K562 (cell line): Measurements from ENCODE around the gene JDP2. TPM values are rescaled to one million over a fixed set of nuclear protein-coding genes. Genes with fewer than 3 reads are reported as not detected.

ENCODE experiments used
- ATAC-seq: fragments of 200-7000 bp; cut with Tn5 transposase; 3 replicates; pipeline ENCODE4 v1.9.1; 2020; ENCODE audit warnings: moderate library complexity
- BruUV-seq: library from RNA; stranded (reverse); fragments of 400-500 nt; replicated peaks from 2 replicates; lab custom pipeline; 2021; lab: Mats Ljungman, UMichigan
- CTCF ChIA-PET: fragments of 300-600 bp; formaldehyde crosslinking; extraction: SDS; loops from one replicate; lab custom pipeline; 2021; ENCODE audit warnings: low intra/inter-chr PET ratio; lab: Yijun Ruan, JAX
- POLR2A ChIA-PET: fragments of 300-600, 350-650 bp; sonication (Branson Sonifier 250); formaldehyde crosslinking; extraction: SDS; loops from one replicate; lab custom pipeline; 2021; ENCODE audit warnings: antibody characterized with exemption, inconsistent platforms; lab: Yijun Ruan, JAX
- DNase-seq, 4 experiments: peaks; one replicate each; pipeline versions ENCODE4 v3.0.0 to v3.0.0-alpha.2; 2011 to 2018; ENCODE audit warnings: low spot score in 3 of 4, mixed read lengths in 3 of 4; ENCODE audit errors: extremely low read depth in 1 of 4
- FAIRE-seq: peaks from 2 replicates; lab custom pipeline; 2011; peaks lifted over from hg19 to GRCh38; lab: Jason Lieb, UNC
- H2AFZ ChIP-seq: 2 replicates; pipeline ENCODE4 v1.6.0; 2011; ENCODE audit warnings: low read depth, low read length, control low read depth, inconsistent platforms
- H3K27ac ChIP-seq: fragments of 200-600 bp; 3 replicates; pipeline ENCODE4 v1.8.0; 2011; ENCODE audit warnings: low read depth, mild to moderate bottlenecking, control low read depth, inconsistent platforms, low read length, moderate library complexity, mixed read lengths; ENCODE audit errors: extremely low read depth
- H3K27me3 ChIP-seq, 2 experiments: fragments of 300-600 bp in 1 of 2; 2 replicates in 1 of 2; 3 replicates in 1 of 2; pipeline versions ENCODE4 v1.6.0 to v1.8.0; 2011; ENCODE audit warnings: inconsistent platforms in 2 of 2, low read length in 2 of 2, mild to moderate bottlenecking in 1 of 2, mixed read lengths in 1 of 2, moderate library complexity in 1 of 2; ENCODE audit not compliant: control insufficient read depth in 2 of 2, insufficient read depth in 2 of 2
- H3K36me3 ChIP-seq: fragments of 300-600 bp; 3 replicates; pipeline ENCODE4 v1.8.0; 2011; ENCODE audit warnings: mild to moderate bottlenecking, low read length, inconsistent platforms; ENCODE audit not compliant: control insufficient read depth, insufficient read depth
- H3K4me1 ChIP-seq, 2 experiments: fragments of 200-600 bp in 1 of 2; replicated peaks in 1 of 2; 2 replicates in 1 of 2; 3 replicates in 1 of 2; pipeline versions ENCODE4 v1.5.1 to v1.8.0; 2011; ENCODE audit warnings: inconsistent platforms in 2 of 2, low read length in 2 of 2, mild to moderate bottlenecking in 1 of 2, mixed read lengths in 1 of 2, moderate library complexity in 1 of 2; ENCODE audit not compliant: control insufficient read depth in 2 of 2, insufficient read depth in 2 of 2
- H3K4me2 ChIP-seq: 2 replicates; pipeline ENCODE4 v1.6.1; 2011; ENCODE audit warnings: low read length, control low read depth, inconsistent platforms, mixed read lengths; ENCODE audit not compliant: insufficient read depth
- H3K4me3 ChIP-seq: fragments of 200-600 bp; sonication (generic), shearing (Covaris generic); 2 replicates; pipeline ENCODE4 v1.5.1; 2016; ENCODE audit warnings: control low read depth, inconsistent platforms
- H3K79me2 ChIP-seq: fragments of 200-600 bp; 3 replicates; pipeline ENCODE4 v1.8.0; 2011; ENCODE audit warnings: low read length, inconsistent platforms; ENCODE audit not compliant: control insufficient read depth, insufficient read depth
- H3K9ac ChIP-seq, 2 experiments: 2 replicates each; pipeline versions ENCODE4 v1.6.0 to v1.6.1; 2011; ENCODE audit warnings: low read depth in 2 of 2, low read length in 2 of 2, control low read depth in 1 of 2, inconsistent platforms in 1 of 2, mild to moderate bottlenecking in 1 of 2, mixed read lengths in 1 of 2; ENCODE audit not compliant: insufficient read depth in 1 of 2
- H3K9me1 ChIP-seq: one replicate; pipeline ENCODE4 v1.6.0; 2011; ENCODE audit warnings: inconsistent platforms, mild to moderate bottlenecking, low read length, moderate library complexity; ENCODE audit not compliant: control insufficient read depth, insufficient read depth
- H3K9me3 ChIP-seq: replicated peaks from 2 replicates; pipeline ENCODE4 v1.5.1; 2011; ENCODE audit warnings: low read depth, low read length, inconsistent platforms; ENCODE audit not compliant: control insufficient read depth, insufficient read depth
- H4K20me1 ChIP-seq: replicated peaks from 2 replicates; pipeline ENCODE4 v1.6.1; 2011; ENCODE audit warnings: low read length, inconsistent platforms, mixed read lengths; ENCODE audit not compliant: control insufficient read depth, insufficient read depth
- BDP1 ChIP-seq: IDR thresholded peaks from 3 replicates; pipeline ENCODE4 v1.6.1; 2011; ENCODE audit not compliant: insufficient read length, insufficient read depth
- C11orf30 ChIP-seq: fragments of 450-650 bp; IDR thresholded peaks from 2 replicates; pipeline ENCODE4 v1.6.1; 2016; ENCODE audit warnings: low read depth, mild to moderate bottlenecking
- CHD1 ChIP-seq: fragments of 200-600 bp; sonication (generic); IDR thresholded peaks from one replicate; pipeline ENCODE4 v1.6.1; 2012; ENCODE audit warnings: mild to moderate bottlenecking, moderate library complexity, low read length, inconsistent platforms
- CXXC5 ChIP-seq: fragments of 250-450 bp; sonication (Bioruptor Pico); IDR thresholded peaks from 2 replicates; pipeline ENCODE4 v1.8.0; 2022; ENCODE audit warnings: inconsistent platforms, mild to moderate bottlenecking, moderate library complexity
- IFI16 ChIP-seq: fragments of 250-450 bp; sonication (Bioruptor Pico); IDR thresholded peaks from 2 replicates; pipeline ENCODE4 v2.1.2; 2022; ENCODE audit warnings: mild to moderate bottlenecking, inconsistent platforms
- MAFF ChIP-seq: IDR thresholded peaks from 2 replicates; pipeline ENCODE4 v1.6.1; 2012; ENCODE audit warnings: low read length, improper control_type of control experiment
- NFATC3 ChIP-seq: fragments of 450-650 bp; IDR thresholded peaks from 2 replicates; pipeline ENCODE4 v1.6.1; 2017; ENCODE audit warnings: mild to moderate bottlenecking
- PPARD ChIP-seq: fragments of 250-450 bp; sonication (Bioruptor Pico); IDR thresholded peaks from 2 replicates; pipeline ENCODE4 v1.8.0; 2022; ENCODE audit warnings: inconsistent platforms, mild to moderate bottlenecking, moderate library complexity
- PRMT5 ChIP-seq: sonication (generic); formaldehyde crosslinking; IDR thresholded peaks from 2 replicates; pipeline ENCODE4 v1.5.0; 2020; ENCODE audit warnings: missing genetic modification reagents
- SMC3 ChIP-seq: conservative IDR thresholded peaks from 2 replicates; pipeline ENCODE4 v1.6.1; 2011; ENCODE audit warnings: low read depth, low read length, improper control_type of control experiment; ENCODE audit not compliant: insufficient read depth
- ZC3H11A ChIP-seq: IDR thresholded peaks from 2 replicates; pipeline ENCODE4 v1.6.1; 2012; ENCODE audit warnings: low read depth, low read length, improper control_type of control experiment
- ZKSCAN1 ChIP-seq: fragments of 150-350 bp; IDR thresholded peaks from 2 replicates; pipeline ENCODE4 v1.6.1; 2016; ENCODE audit warnings: low read depth, low read length
- WGBS: fragments of 100-300 bp; shearing (Covaris generic); methylation state at CpG from one replicate; pipeline ENCODE4 v1.1.6; 2016; ENCODE audit warnings: low coverage, mixed read lengths; ENCODE audit not compliant: insufficient coverage; ENCODE audit errors: missing lambda C conversion rate; 5-methylcytosine and 5-hydroxymethylcytosine counted together
- in situ Hi-C: fragments of 300-500 bp; cut with MboI; formaldehyde crosslinking; loops from 4 replicates; pipeline ENCODE4 v1.15.0; 2018; ENCODE audit warnings: inconsistent platforms, mixed read lengths
- intact Hi-C: fragments of 100-400 bp; cut with micrococcal nuclease; formaldehyde crosslinking; loops from 2 replicates; pipeline ENCODE4 v1.14.2; 2022
- polyA plus RNA-seq, 8 experiments: library from polyadenylated mRNA; depleted of rRNA in 4 of 8; stranded (reverse) in 5 of 8; unstranded in 3 of 8; fragments of >200 nt; fragmentation: Nextera tagmentation in 2 of 8; fragmentation: Illumina TruSeq in 1 of 8; extraction: Ambion mirVana in 2 of 8; extraction: Trizol in 1 of 8; gene quantifications; 2 replicates each; pipeline versions ENCODE4 v1.2.1 to v1.2.3, GENCODE V29; 2011 to 2014; ENCODE audit warnings: inconsistent platforms in 1 of 8, missing spikeins in 1 of 8
- total RNA-seq, 7 experiments: library from RNA; depleted of rRNA in 6 of 7; stranded (reverse); fragments of >200 nt in 6 of 7; fragmentation: Illumina TruSeq in 2 of 7; extraction: Trizol in 2 of 7; gene quantifications; 2 replicates each; pipeline versions ENCODE4 v1.2.1 to v1.2.3, GENCODE V29; 2011 to 2021; ENCODE audit warnings: low replicate concordance in 1 of 7
- TF ChIP-seq, protein P1 (sequence below): fragments of 450-650 bp; IDR thresholded peaks from 2 replicates; pipeline ENCODE4 v1.6.1; 2018; ENCODE audit warnings: mild to moderate bottlenecking, low read depth; ENCODE audit not compliant: partially characterized antibody
- TF ChIP-seq, protein P2 (sequence below): IDR thresholded peaks from 2 replicates; pipeline ENCODE4 v1.6.1; 2011; ENCODE audit not compliant: insufficient read length; ENCODE audit errors: extremely low read depth
- TF ChIP-seq, protein P3 (sequence below): fragments of 150-350 bp; conservative IDR thresholded peaks from 2 replicates; pipeline ENCODE4 v1.6.1; 2014; ENCODE audit warnings: low read length
- TF ChIP-seq, protein P4 (sequence below): fragments of 250-450 bp; sonication (Bioruptor Pico); IDR thresholded peaks from 2 replicates; pipeline ENCODE4 v1.6.1; 2021; ENCODE audit warnings: mild to moderate bottlenecking
- TF ChIP-seq, protein P5 (sequence below), 3 experiments: IDR thresholded peaks in 2 of 3; conservative IDR thresholded peaks in 1 of 3; 2 replicates each; pipeline ENCODE4 v1.5.1; 2011 to 2012; ENCODE audit warnings: low read length in 3 of 3, mild to moderate bottlenecking in 3 of 3, control low read depth in 2 of 3, improper control_type of control experiment in 1 of 3, inconsistent platforms in 1 of 3, low read depth in 1 of 3, mixed read lengths in 1 of 3, moderate library complexity in 1 of 3; ENCODE audit not compliant: insufficient read depth in 2 of 3

The JDP2 gene
- total and polyA plus RNA-seq, 9 of the 15 experiments (the other 6 are each of a cell fraction or from before 2014, with no cell fraction given): 0.27 to 13.8 (median 3.1) TPM

DNA sequence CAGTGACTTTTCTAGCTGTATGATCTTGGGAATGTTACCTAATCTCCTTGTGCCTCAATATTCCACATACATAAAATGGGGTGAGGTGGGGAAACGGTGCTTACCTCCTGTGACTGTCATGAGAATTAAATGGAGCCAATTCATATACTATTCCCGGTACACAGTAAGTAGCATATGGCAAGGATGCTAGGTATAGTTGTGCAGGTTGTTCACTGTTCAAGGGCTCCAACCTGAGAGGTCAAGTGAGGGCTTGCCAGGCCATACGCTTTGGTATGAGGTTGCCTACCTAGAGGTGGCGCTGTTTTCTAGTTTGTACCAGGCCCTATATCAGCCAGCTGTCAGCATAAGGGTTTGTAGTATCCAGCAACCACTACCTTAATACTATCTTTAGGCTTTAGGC is 90.8 kb downstream of the JDP2 start:
- Histone ChIP-seq H3K4me3 (no peak overlapping the region), H3K9me3 (peaks cover 2% of the 10 kb centered on the region; the same call in 1 of the 2 replicates), H3K36me3 (no peaks in the 10 kb centered on the region), H3K27ac (no peak overlapping the region), H3K79me2 (no peaks in the 10 kb centered on the region), H4K20me1 (no peaks in the 10 kb centered on the region), H3K9me1 (no peaks in the 10 kb centered on the region), H3K4me1 (peaks cover 0 to 13% of the 10 kb centered on the region in 2 experiments; a peak in 3 of 5 replicates), H3K27me3 (peaks cover 0 to 18% of the 10 kb centered on the region in 2 experiments; a peak in 2 of 5 replicates), H3K4me2 (no peak overlapping the region), H3K9ac (no peak overlapping the region), H2AFZ (no peak overlapping the region)
- FAIRE-seq (peak; percentile 37), ATAC-seq (peak; percentile 86), DNase-seq (peak; percentile 30 to 53 (median 45))
- BruUV-seq: no TSS peak
- in situ Hi-C loops: no loop called here
- POLR2A ChIA-PET: no interaction called here
- intact Hi-C loops: loop anchor here (2.0 kb wide), 1 partner anchor 42 kb away; no protein-coding TSS in a partner anchor
- WGBS: 6% methylated on average over 4 of the region's 4 CpGs
- CTCF ChIA-PET: no interaction called here
- TF ChIP-seq CXXC5 (CRISPR knock-in tag) (no peak), BDP1 (no peak), ZKSCAN1 (no peak), PPARD (no peak), NFATC3 (no peak), C11orf30 (no peak), ZC3H11A (no peak), SMC3 (0 out of 2 replicates have a peak, but pooled peaks have one; percentile 18), PRMT5 (CRISPR knock-in tag) (no peak), CHD1 (no peak), MAFF (no peak), IFI16 (CRISPR knock-in tag) (no peak)
- TF ChIP-seq, protein P1, sequence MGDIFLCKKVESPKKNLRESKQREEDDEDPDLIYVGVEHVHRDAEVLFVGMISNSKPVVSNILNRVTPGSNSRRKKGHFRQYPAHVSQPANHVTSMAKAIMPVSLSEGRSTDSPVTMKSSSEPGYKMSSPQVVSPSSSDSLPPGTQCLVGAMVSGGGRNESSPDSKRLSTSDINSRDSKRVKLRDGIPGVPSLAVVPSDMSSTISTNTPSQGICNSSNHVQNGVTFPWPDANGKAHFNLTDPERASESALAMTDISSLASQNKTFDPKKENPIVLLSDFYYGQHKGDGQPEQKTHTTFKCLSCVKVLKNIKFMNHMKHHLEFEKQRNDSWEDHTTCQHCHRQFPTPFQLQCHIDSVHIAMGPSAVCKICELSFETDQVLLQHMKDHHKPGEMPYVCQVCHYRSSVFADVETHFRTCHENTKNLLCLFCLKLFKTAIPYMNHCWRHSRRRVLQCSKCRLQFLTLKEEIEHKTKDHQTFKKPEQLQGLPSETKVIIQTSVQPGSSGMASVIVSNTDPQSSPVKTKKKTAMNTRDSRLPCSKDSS: no peak
- TF ChIP-seq, protein P2, sequence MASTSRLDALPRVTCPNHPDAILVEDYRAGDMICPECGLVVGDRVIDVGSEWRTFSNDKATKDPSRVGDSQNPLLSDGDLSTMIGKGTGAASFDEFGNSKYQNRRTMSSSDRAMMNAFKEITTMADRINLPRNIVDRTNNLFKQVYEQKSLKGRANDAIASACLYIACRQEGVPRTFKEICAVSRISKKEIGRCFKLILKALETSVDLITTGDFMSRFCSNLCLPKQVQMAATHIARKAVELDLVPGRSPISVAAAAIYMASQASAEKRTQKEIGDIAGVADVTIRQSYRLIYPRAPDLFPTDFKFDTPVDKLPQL: no peak
- TF ChIP-seq, protein P3, sequence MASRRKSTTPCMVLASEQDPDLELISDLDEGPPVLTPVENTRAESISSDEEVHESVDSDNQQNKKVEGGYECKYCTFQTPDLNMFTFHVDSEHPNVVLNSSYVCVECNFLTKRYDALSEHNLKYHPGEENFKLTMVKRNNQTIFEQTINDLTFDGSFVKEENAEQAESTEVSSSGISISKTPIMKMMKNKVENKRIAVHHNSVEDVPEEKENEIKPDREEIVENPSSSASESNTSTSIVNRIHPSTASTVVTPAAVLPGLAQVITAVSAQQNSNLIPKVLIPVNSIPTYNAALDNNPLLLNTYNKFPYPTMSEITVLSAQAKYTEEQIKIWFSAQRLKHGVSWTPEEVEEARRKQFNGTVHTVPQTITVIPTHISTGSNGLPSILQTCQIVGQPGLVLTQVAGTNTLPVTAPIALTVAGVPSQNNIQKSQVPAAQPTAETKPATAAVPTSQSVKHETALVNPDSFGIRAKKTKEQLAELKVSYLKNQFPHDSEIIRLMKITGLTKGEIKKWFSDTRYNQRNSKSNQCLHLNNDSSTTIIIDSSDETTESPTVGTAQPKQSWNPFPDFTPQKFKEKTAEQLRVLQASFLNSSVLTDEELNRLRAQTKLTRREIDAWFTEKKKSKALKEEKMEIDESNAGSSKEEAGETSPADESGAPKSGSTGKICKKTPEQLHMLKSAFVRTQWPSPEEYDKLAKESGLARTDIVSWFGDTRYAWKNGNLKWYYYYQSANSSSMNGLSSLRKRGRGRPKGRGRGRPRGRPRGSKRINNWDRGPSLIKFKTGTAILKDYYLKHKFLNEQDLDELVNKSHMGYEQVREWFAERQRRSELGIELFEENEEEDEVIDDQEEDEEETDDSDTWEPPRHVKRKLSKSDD: no peak
- TF ChIP-seq, protein P4, sequence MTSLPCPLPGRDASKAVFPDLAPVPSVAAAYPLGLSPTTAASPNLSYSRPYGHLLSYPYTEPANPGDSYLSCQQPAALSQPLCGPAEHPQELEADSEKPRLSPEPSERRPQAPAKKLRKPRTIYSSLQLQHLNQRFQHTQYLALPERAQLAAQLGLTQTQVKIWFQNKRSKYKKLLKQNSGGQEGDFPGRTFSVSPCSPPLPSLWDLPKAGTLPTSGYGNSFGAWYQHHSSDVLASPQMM (CRISPR knock-in tag): no peak
- TF ChIP-seq, protein P5, sequence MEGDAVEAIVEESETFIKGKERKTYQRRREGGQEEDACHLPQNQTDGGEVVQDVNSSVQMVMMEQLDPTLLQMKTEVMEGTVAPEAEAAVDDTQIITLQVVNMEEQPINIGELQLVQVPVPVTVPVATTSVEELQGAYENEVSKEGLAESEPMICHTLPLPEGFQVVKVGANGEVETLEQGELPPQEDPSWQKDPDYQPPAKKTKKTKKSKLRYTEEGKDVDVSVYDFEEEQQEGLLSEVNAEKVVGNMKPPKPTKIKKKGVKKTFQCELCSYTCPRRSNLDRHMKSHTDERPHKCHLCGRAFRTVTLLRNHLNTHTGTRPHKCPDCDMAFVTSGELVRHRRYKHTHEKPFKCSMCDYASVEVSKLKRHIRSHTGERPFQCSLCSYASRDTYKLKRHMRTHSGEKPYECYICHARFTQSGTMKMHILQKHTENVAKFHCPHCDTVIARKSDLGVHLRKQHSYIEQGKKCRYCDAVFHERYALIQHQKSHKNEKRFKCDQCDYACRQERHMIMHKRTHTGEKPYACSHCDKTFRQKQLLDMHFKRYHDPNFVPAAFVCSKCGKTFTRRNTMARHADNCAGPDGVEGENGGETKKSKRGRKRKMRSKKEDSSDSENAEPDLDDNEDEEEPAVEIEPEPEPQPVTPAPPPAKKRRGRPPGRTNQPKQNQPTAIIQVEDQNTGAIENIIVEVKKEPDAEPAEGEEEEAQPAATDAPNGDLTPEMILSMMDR (IDR thresholded peaks at IDR 0.05 in 2 of 3, conservative IDR thresholded peaks at IDR 0.05 in 1 of 3; ENCODE audit: insufficient read depth in 2 of 3, low read depth in 1 of 3, low read length in 3 of 3): peak; percentile 57 to 59 (median 59)
